Calu3 (cell line): Measurements from ENCODE around the gene GNPTAB. TPM values are rescaled to one million over a fixed set of nuclear protein-coding genes. Genes with fewer than 3 reads are reported as not detected.

Source experiments
- BruUV-seq: library from RNA; stranded (reverse); fragments of 400-500 nt; replicated peaks from 2 replicates; lab custom pipeline; 2021; lab: Mats Ljungman, UMichigan
- CTCF ChIA-PET: fragments of 300-600 bp; sonication (Branson Sonifier 250); formaldehyde crosslinking; loops from one replicate; lab custom pipeline; 2022; ENCODE audit warnings: antibody characterized with exemption; lab: Charles Lee
- DNase-seq: peaks from one replicate; pipeline ENCODE4 v3.0.0; 2022
- H3K27ac Mint-ChIP-seq: one replicate; pipeline ENCODE4 v1.8.0; 2022; ENCODE audit warnings: mixed read lengths; ENCODE audit not compliant: unreplicated experiment
- H3K27me3 Mint-ChIP-seq: one replicate; pipeline ENCODE4 v1.8.0; 2022; ENCODE audit warnings: mixed read lengths; ENCODE audit not compliant: unreplicated experiment
- H3K36me3 Mint-ChIP-seq: one replicate; pipeline ENCODE4 v1.8.0; 2022; ENCODE audit warnings: mild to moderate bottlenecking, moderate library complexity, mixed read lengths; ENCODE audit not compliant: insufficient read depth, unreplicated experiment
- H3K4me1 Mint-ChIP-seq: one replicate; pipeline ENCODE4 v1.8.0; 2022; ENCODE audit warnings: mild to moderate bottlenecking, low read depth, mixed read lengths; ENCODE audit not compliant: unreplicated experiment
- H3K4me3 Mint-ChIP-seq: one replicate; pipeline ENCODE4 v1.8.0; 2022; ENCODE audit warnings: mild to moderate bottlenecking, low read depth, moderate library complexity, mixed read lengths; ENCODE audit not compliant: unreplicated experiment
- H3K9me3 Mint-ChIP-seq: one replicate; pipeline ENCODE4 v1.8.0; 2022; ENCODE audit warnings: low read depth, mixed read lengths; ENCODE audit not compliant: unreplicated experiment
- CTCF ChIP-seq: fragments of 200-600 bp; IDR thresholded peaks from one replicate; pipeline ENCODE4 v1.8.0; 2022; ENCODE audit warnings: antibody characterized with exemption; ENCODE audit not compliant: unreplicated experiment
- intact Hi-C: fragments of 100-400 bp; cut with micrococcal nuclease; formaldehyde crosslinking; loops from one replicate; pipeline ENCODE4 v1.10.0; 2022; ENCODE audit not compliant: unreplicated experiment
- total RNA-seq: library from RNA; stranded (reverse); gene quantifications from 2 replicates; pipeline ENCODE4 v1.2.3, GENCODE V29; 2022

The GNPTAB gene
- total RNA-seq, 1 experiment from 2014 or later, result 36.0 TPM

- Mint-ChIP-seq H3K9me3 (no peaks in the 10 kb centered on the region), H3K27me3 (no peaks in the 10 kb centered on the region), H3K27ac (no peak overlapping the region), H3K36me3 (peaks cover 5% of the 10 kb centered on the region), H3K4me1 (peaks cover 6% of the 10 kb centered on the region), H3K4me3 (no peak overlapping the region)
- CTCF ChIA-PET, result interaction anchor here (0.6 to 1.5 kb wide), 18 partner anchors 14 to 1238 kb away, joined by 3 to 9 read pairs (median 4); partner anchors contain the start of genes ARL1, GNPTAB and MYBPC1
- intact Hi-C loops, result loop anchor here (1.0 kb wide), 3 partner anchors 189 to 345 kb away; no protein-coding TSS in a partner anchor
- peak; percentile 46 for TF ChIP-seq CTCF
- no TSS peak for BruUV-seq
- DNase-seq, result peak; percentile 24
These were observed 71.2 kb downstream of the GNPTAB start for GRCh38 chr12:101759396-101760047.

GRCh38 chr12:101750152-101750551 is 80.6 kb downstream of the GNPTAB start:
- peaks cover 14% of the 10 kb centered on the region for H3K36me3 Mint-ChIP-seq

GRCh38 chr12:101749657-101750056 is 81.1 kb downstream of the GNPTAB start:
- H3K4me3 Mint-ChIP-seq, result no peak overlapping the region
- no peak for DNase-seq
- no peaks in the 10 kb centered on the region for H3K27me3 Mint-ChIP-seq
- intact Hi-C loops, result no loop called here
- no TSS peak for BruUV-seq
- H3K27ac Mint-ChIP-seq, result no peak overlapping the region
- H3K4me1 Mint-ChIP-seq, result no peaks in the 10 kb centered on the region
- no peak for TF ChIP-seq CTCF
- no peaks in the 10 kb centered on the region for H3K9me3 Mint-ChIP-seq
- peaks cover 18% of the 10 kb centered on the region for H3K36me3 Mint-ChIP-seq
- CTCF ChIA-PET, result no interaction called here

More at GRCh38 chr12:101750152-101750551, 80.6 kb downstream of the GNPTAB start:
- DNase-seq, result no peak
- no TSS peak for BruUV-seq
- no peak overlapping the region for H3K27ac Mint-ChIP-seq
- no peaks in the 10 kb centered on the region for H3K4me1 Mint-ChIP-seq
- CTCF ChIA-PET, result no interaction called here
- TF ChIP-seq CTCF, result no peak
- no peaks in the 10 kb centered on the region for H3K27me3 Mint-ChIP-seq
- H3K4me3 Mint-ChIP-seq, result no peak overlapping the region
- intact Hi-C loops, result no loop called here
- H3K9me3 Mint-ChIP-seq, result no peaks in the 10 kb centered on the region

- intact Hi-C loops, result no loop called here
- CTCF ChIA-PET, result no interaction called here
- Mint-ChIP-seq H3K4me1 (no peaks in the 10 kb centered on the region), H3K27ac (no peak overlapping the region), H3K9me3 (no peaks in the 10 kb centered on the region), H3K4me3 (no peak overlapping the region), H3K36me3 (peaks cover 20% of the 10 kb centered on the region), H3K27me3 (no peaks in the 10 kb centered on the region)
- BruUV-seq, result no TSS peak
- TF ChIP-seq CTCF, result no peak
- no peak for DNase-seq
These were observed 81.9 kb downstream of the GNPTAB start for GRCh38 chr12:101748907-101749306.
